Measurements from ENCODE around the gene OR1I1.

Gene OR1I1

GRCh38 chr19:15118248-15118647, 36.2 kb downstream of the OR1I1 start:
- H3K27me3 ChIP-seq = no peaks in the 10 kb centered on the region
- DNase-seq = no peak
- H3K9me3 ChIP-seq = no peaks in the 10 kb centered on the region
- H3K36me3 ChIP-seq = peaks cover 43% of the 10 kb centered on the region
- H3K4me1 ChIP-seq = no peaks in the 10 kb centered on the region
- H3K4me3 ChIP-seq (ENCODE audit: low read depth, low read length) = no peak overlapping the region
- no peak for TF ChIP-seq CTCF (IDR thresholded peaks at IDR 0.05; ENCODE audit: low read depth, low read length)

- H3K27me3 ChIP-seq = no peaks in the 10 kb centered on the region
- no peaks in the 10 kb centered on the region for H3K9me3 ChIP-seq
- peaks cover 45% of the 10 kb centered on the region for H3K36me3 ChIP-seq
- DNase-seq = no peak
- no peaks in the 10 kb centered on the region for H3K4me1 ChIP-seq
- no peak for TF ChIP-seq CTCF (IDR thresholded peaks at IDR 0.05; ENCODE audit: low read depth, low read length)
- H3K4me3 ChIP-seq (ENCODE audit: low read depth, low read length) = no peak overlapping the region
Measured at GRCh38 chr19:15118789-15119494, 36.9 kb downstream of the OR1I1 start.

DNA sequence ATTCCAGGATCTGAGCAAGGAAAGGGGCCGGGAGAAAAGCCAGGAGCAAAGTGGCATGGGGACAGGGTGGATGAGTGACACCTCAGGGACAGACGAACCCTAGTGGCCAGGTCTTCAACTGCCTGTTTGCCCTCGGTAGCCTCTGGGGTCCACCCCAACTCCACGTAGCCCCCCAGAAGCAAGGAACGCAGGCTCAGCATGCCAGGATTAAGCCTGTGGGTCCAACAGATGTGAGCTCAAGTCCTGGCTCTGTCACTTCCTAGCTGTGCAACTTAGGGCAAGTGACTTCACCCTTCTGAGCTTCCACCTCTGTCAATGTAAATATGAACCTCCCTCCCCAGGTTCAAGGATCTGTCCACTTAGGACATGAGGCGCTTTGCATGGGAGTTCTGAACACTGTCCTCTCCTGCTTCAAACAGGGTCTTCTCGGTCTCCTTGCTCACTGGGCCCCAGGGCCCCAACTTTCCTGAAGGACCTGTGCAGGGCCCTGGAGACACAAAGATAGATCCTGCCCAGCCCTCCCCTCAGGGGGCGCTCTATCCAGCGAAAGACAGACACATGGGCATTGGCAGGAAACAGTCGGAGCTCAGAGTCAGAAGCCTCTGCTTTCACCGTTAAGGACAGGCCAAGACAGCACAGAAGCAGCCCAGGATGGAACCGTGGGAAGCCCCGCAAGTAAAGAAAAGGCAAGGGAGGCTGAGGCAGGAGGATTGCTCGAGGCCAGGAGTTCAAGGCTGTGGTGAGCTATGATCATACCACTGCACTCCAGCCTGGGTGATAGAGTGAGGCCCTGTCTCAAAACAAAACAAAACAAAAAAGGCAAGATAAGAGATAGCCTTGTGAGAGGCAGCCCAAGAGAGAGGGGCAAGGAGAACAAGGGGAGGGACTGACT, 38.4 kb downstream of the OR1I1 start:
- peaks cover 39% of the 10 kb centered on the region for H3K36me3 ChIP-seq
- no peaks in the 10 kb centered on the region for H3K4me1 ChIP-seq
- H3K27me3 ChIP-seq = no peaks in the 10 kb centered on the region
- TF ChIP-seq CTCF (IDR thresholded peaks at IDR 0.05; ENCODE audit: low read depth, low read length) = no peak
- no peak overlapping the region for H3K4me3 ChIP-seq (ENCODE audit: low read depth, low read length)
- no peak for DNase-seq
- H3K9me3 ChIP-seq = no peaks in the 10 kb centered on the region

DNA sequence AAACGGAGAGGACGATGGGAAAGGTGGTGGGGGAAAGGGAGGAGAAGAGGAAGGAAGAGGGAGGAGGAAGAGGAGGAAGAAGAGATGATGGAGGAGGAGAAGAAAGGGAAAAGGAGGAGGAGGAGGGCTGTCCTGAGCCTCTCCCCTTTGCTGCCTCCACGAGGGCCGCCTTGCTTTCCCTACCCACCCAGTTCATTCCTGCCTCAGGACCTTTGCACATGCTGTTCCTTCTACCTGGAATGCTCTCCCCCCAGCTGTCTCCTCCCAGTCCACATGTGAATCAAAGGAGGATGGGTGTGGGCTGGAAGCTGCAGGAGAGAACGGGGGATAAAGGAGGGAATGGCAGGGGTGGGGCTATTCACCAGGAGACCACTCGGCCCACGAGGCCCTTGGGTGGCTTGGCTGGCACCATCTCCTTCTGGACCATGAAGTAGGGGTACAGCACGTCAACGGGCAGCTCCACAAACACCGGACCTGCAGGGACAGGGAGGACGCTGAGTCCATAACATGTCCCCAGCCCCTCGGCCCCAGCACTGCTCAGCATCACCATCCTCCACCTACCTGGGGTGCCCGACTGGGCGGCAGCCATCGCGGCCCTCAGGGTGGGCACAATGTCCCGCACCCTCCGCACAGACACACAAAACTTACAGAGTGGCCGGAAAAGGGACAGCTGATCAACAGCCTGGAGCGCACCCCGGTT, 40.5 kb downstream of the OR1I1 start:
- Histone ChIP-seq H3K27me3 (no peaks in the 10 kb centered on the region), H3K4me1 (no peaks in the 10 kb centered on the region), H3K9me3 (no peaks in the 10 kb centered on the region), H3K4me3 (ENCODE audit: low read depth, low read length) (no peak overlapping the region), H3K36me3 (peaks cover 34% of the 10 kb centered on the region)
- no peak for TF ChIP-seq CTCF (IDR thresholded peaks at IDR 0.05; ENCODE audit: low read depth, low read length)
- no peak for DNase-seq

DNA sequence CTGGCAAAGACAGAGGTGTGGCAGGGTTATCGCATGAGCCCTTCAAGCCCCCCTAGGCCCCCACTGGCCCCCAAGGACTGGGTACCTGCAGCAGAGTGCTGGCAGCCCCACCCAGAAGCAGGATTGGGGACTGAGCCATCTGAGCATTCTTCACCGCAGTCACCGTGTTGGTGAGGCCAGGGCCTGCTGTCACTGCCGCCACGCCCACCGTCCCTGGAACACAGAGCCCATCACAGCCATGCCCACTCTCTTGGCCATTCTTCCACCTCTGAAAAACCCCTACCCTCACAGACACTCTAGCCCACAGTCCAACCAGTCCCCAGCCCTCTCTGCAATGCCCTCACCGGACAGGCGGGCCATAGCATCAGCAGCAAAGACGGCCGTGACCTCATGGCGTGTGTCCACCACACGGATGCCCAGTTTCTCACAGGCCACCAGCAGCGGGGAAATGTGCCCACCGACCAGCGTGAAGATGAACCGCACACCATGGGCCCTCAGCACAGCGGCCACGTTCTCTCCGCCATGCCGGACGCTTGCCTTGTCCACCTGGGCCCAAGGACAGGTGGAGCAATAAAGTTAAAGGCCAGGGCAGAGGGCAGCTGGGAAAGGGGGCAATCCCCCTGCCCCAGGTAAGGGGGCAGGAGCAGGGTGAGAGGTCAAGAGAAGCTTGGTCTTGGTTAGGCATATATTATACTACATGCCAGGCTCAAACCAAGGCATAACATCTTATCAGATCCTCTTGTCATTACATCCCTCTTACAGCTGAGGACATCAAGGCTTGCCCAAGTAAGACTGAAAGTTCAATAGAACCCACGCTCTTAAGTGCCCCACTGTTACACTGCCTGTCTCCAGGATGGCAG, 41.2 kb downstream of the OR1I1 start:
- H3K4me3 ChIP-seq (ENCODE audit: low read depth, low read length) = no peak overlapping the region
- H3K27me3 ChIP-seq = no peaks in the 10 kb centered on the region
- H3K9me3 ChIP-seq = no peaks in the 10 kb centered on the region
- DNase-seq = no peak
- peaks cover 28% of the 10 kb centered on the region for H3K36me3 ChIP-seq
- H3K4me1 ChIP-seq = no peaks in the 10 kb centered on the region
- no peak for TF ChIP-seq CTCF (IDR thresholded peaks at IDR 0.05; ENCODE audit: low read depth, low read length)

All from BE2C (cell line).